HG03565 (cell line): ENCODE data around the gene CCNB1.
"Not testable (repeated sequence)": the region's sequence is repeated elsewhere in the genome, so short reads cannot be mapped to it uniquely, and the experiment has no call there.

Experiments
- ATAC-seq: cut with Tn5 transposase; IDR thresholded peaks from one replicate; pipeline ENCODE4 v1.9.1; 2021; ENCODE audit warnings: mild to moderate bottlenecking, moderate library complexity; ENCODE audit not compliant: unreplicated experiment

The CCNB1 gene

DNA sequence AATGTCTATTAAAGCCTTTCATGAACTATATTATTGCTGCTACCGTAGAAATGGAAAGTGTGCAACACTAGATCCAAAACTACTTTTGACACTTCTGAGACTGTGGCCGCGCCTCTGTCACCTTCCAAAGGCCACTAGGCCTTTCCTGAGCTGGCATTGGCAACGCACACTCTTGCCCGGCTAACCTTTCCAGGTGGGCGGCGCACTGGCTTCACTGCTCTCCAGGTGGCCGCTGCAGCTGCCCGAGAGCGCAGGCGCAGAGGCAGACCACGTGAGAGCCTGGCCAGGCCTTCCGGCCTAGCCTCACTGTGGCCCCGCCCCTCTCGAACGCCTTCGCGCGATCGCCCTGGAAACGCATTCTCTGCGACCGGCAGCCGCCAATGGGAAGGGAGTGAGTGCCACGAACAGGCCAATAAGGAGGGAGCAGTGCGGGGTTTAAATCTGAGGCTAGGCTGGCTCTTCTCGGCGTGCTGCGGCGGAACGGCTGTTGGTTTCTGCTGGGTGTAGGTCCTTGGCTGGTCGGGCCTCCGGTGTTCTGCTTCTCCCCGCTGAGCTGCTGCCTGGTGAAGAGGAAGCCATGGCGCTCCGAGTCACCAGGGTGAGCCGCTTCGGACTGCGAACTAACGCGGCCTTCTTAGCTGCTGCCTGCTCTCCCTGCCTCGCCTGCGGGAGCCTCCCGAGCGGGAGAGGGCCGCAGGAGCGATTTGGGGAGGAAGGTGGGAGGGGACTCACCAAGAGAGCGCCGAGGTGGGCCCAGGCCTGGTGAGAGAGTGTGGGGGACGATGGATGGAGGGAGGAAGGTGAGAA is at the start of gene CCNB1:
TSS of gene CCNB1 (plus strand) at position 465 of the 807 bp plus-strand sequence. CDS start at position 578, 113 bp downstream.
- ATAC-seq: peak; percentile 95

DNA sequence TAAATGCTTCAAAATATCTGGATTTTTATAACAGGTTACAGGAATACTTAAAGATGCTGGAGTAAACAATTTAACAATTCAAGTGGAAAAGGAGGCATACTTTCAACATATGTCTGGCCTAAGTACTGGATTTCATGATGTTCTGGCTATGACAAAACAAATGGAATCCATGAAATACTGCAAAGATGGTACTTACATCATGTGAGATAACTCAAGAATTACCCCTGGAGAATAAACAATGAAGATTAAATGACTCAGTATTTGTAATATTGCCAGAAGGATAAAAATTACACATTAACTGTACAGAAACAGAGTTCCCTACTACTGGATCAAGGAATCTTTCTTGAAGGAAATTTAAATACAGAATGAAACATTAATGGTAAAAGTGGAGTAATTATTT is 37.5 kb upstream of the CCNB1 start:
- ATAC-seq: no peak

DNA sequence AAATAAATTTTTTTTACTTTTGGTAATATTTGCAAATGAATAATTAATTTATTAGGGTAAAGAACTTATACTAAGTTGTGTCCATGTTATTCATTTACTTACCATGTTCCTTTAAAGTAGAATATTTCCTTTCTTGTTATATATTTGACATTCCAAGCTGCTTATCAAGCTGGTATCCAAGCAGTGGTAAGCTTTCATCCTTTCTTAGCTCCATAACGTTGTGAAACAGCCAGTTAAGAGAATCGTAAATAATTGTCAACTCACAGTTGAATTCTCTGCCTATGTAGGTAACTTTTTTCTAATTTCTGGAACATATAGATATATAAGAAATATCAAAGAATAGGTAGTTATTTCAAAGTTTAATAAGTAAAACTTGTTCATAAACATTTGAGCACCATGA is 36.7 kb upstream of the CCNB1 start:
- ATAC-seq: no peak

DNA sequence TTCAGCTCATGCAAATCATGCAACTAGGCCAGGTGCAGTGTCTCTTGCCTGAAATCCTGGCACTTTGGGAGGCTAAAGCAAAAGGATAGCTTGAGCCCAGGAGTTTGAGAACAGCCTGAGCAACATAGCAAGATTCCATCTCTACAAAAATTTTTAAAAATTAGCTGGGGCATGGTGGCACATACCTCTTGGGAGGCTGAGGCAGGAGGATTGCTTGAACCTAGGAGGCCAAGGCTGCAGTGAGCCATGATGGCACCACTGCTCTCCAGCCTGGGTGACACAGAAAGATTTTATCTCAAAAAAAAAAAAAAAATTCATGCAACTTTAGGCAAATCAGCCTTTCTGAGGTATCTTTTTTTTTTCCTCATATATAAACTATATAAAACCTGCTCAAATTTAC is 35.6 kb upstream of the CCNB1 start:
- no peak for ATAC-seq

DNA sequence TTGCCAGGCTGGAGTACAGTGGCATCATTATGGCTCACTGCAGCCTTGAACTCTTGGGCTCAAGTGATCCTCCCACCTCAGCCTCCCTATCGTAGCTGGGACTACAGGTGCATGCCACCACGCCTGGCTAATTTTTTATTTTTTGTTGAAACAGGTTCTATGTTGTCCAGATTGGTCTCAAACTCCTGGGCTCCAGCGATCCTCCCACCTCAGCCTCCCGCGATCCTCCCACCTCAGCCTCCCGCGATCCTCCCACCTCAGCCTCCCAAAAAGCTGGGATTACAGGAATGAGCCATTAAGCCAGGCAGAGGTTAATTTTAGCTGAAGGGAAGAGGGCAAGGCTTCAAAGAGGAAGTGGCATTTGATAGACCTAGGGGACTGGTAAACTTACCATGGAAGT is 32.8 kb upstream of the CCNB1 start:
- ATAC-seq: no peak

DNA sequence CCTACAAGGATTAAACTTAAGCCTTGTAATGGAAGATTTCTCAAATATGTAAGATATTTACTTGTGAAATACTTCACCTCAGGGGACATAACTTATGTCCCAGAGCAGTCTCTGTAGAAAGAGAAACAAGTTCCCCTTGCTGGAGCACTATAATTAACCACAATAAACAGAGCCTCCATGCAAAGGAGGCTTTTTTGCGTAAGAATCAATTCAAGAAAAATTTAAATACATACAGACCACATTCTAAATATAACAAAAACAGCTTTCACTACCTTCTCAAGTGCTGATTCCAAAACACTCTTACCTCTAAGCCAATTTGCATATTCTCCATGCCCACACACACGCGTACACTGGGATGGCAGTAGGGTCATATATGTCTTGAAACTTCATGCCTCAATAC is 30.7 kb upstream of the CCNB1 start:
- ATAC-seq: peak; percentile 85

DNA sequence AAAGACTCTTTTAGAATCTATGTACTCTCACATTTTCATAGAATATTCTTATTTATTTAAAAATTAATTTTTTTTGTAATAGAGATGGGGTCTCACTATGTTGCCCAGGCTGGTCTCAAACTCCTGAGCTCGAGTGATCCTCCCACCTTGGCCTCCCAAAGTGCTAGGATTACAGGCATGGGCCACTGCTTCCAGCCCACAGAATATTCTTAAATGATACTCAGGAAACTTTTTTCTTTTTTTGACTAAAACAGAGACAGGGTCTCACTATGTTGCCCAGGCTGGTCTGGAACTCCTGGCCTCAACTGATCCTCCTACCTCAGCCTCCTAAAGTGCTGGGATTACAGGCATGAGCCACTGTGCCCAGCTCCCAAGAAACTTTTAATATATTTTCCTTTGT is 29.7 kb upstream of the CCNB1 start:
- not testable (repeated sequence) for ATAC-seq

DNA sequence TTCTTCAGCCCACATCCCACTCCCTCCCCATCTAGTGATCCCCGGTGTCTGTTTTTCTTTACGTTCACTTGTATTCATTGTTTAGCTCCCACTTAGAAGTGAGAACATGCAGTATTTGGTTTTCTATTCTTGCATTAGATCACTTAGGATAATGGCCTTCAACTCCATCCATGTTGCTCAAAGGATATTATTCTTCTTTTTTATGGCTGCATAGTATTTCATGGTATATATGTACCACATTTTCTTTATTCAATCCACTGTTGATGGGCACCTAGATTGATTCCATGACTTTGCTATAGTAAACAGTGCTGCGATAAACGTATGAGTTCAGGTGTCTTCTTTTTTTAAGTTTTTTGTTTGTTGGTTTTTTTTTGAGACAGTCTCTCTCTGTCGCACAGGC is 29.1 kb upstream of the CCNB1 start:
- no peak for ATAC-seq

DNA sequence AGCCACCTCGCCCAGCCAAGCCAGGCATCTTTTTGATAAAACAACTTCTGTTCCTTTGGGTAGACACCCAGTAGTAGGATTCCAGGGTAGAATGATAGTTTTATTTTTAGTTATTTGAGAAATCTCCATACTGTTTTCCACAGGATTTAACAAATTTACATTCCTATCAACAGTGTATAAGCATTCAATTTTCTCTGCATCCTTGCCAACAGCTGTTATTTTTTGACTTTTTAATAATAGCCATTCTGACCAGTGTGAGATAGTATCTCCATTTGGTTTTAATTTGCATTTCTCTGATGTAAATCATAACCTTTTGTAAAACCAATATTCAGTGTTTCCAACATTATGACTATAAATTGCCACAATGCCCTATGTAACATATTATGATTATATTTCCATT is 28.2 kb upstream of the CCNB1 start:
- no peak for ATAC-seq

DNA sequence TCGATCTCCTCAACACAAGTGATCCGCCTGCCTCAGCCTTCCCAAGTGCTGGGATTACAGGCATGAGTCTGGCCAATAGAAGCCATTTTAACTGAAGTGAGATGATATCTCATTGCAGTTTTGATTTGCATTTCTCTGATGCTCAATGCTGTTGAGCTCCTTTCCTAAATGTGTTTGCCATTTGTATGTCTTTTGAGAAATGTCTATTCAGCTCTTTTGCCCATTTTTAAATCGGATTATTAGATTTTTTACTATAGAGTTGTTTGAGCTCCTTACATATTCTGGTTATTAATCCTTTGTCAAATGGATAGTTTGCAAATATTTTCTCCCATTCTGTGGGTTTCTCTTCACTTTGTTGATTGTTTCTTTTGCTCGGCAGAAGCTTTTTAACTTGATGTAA is 26.7 kb upstream of the CCNB1 start:
- ATAC-seq: not testable (repeated sequence)

DNA sequence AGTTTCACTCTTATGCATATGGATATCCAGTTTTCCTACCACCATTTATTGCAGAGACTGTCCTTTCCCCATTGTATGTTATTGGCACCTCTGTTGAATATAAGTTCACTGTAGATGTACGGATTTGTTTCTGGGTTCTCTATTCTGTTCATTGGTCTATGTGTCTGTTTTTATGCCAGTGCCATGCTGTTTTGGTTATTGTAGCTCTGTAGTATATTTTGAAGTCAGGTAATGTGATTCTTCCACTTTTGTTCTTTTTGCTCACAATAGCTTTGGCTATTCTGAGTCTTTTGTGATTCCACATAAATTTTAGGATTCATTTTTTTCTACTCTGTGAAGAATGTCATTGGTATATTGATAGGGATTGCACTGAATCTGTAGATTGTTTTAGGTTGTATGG is 26.1 kb upstream of the CCNB1 start:
- no peak for ATAC-seq

DNA sequence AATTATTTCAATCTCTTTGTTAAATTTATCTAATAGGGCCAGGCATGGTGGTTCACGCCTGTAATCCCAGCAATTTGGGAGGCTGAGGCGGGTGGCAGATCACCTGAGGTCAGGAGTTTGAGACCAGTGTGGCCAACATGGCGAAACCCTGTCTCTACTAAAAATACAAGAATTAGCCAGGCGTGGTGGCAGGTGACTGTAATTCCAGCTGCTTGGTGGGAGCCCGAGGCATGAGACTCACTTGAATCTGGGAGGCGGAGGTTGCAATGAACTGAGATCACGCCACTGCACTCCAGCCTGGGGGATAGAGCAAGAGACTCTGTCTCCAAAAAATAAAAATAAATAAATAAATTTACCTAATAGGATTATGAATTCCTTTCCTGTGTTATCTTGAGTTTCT is 18.4 kb upstream of the CCNB1 start:
- not testable (repeated sequence) for ATAC-seq

DNA sequence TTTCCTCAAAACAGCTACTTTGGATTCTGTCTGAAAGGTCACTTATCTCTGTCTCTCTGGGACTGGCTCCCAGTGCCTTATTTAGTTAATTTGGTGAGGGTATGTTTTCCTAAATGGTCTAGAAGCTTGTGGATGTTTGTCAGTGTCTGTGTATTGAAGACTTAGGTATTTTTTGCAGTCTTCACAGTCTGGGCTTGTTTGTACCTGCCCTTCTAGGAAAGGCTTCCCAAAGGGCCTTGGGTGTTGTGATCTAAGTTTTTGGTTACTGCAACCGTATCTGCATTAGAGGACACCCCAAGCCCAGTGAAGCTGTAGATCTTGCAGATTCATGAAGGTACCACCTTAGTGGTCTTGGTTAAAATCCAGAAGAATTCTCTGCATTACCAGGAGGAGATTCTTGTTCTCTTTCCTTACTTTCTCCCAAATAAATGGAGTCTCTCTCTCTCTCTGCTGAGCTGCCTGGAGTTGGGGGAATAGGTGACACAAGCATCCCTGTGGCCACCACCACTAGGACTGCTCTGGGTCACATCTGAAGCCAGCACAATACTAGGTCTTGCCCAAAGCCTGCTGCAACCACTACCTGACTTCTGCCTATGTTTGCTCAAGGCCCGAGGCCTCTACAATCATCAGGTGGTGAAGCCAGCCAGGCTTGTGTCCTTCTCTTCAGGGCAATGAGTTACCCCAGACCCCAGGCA is 17.8 kb upstream of the CCNB1 start:
- no peak for ATAC-seq

DNA sequence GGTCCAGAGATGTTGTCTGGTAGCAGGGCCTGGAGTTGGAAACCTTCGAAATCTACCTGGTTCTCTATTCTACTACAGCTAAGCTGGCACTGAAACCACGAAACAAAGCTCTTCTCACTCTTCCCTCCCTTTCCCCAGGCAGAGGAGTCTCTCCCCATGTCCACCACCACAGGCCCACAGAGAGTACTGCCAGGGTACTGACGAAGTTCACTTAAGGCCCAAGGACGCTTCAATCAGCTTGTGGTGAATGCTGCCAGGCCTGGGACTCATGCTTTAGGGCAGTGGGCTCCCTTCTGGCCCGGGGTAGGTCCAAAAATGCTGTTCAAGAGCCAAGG is 17.3 kb upstream of the CCNB1 start:
- ATAC-seq: no peak

DNA sequence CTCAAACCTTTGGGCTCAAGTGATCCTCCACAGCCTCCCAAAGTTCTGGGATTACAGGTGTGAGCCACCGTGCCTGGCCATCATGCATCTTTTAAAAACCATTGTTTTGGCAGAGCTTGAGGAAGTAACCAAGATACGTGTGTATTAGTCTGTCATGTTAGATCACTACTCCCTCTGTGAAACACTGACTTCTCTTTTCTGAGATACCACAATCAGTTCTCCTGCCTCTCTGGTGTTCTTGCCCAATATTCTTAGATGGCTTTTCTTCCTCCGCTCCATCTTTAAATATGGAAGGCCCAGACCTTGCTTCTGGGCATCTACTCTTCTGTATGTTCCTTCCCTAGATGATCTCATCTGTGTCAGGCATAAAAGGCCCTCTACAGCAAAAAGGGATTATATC is 14.2 kb upstream of the CCNB1 start:
- no peak for ATAC-seq

DNA sequence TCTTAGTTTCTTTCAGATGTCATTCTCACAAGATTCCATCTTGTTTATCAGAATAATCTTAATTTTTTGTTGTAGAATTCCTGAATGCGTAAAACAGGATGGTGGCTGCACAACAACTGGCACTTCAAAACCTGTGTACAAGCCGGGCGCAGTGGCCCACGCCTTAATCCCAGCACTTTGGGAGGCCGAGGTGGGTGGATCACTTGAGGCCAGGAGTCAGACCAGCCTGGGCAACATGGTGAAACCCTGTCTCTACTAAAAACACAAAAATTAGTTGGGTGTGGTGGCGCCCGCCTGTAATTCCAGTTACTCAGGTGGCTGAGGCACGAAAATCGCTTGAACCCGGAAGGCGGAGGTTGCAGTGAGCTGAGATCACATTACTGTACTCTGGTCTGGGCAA is 10.5 kb upstream of the CCNB1 start:
- ATAC-seq: no peak

DNA sequence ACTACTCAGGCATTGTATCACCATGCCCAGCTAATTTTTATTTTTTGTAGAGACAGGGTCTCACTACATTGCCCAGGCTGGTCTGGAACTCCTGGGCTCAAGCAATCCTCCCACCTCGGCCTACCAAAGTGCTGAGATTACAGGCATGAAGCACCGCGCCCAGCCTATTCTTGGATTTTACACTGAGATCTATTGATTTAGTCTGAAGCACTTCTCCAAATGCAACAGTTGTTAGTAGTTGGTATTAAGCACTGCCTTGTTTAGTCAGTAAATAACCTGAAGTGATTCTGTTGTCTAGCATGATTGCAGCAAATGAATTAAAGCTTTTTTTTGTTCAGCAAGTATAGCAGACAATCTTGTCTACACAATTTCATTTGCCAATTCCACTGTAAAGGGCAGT is 8.9 kb upstream of the CCNB1 start:
- ATAC-seq: no peak

DNA sequence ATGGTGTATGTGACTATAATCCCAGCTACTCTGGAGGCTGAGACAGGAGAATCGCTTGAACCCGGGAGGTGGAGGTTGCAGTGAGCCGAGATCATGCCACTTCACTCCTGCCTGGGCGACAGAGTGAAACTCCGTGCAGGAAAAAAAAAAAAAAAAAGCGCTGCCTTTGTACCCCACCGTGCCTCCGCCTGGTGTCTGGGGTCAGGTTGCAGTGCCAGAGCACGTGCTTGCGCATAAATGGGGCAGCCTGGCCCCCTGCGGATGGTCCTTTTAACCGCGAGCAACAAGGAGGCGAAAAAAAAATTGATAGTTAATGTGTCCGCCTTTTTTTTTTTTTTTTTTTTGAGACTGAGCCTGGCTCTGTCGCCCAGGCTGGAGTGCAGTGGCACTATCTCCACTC is 6.3 kb upstream of the CCNB1 start:
- no peak for ATAC-seq

DNA sequence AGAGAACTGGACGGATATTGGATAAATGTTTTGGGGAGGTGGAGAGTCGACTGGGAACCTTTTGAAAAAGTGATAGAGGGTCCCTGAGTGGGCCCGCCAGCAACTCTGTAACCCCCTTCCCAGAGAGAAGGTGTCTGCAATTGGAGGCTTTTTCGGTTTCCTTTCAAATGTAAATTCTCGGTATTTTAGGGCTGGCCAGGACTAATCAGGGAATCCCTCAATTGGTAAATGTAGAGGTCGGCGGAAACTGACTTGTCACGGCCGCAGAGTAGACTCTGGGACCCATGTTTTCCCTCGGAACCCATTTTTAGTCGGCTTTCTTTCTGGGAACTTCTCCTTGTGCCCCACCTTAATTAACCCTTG is 524 bp downstream of the CCNB1 start:
- ATAC-seq: no peak

DNA sequence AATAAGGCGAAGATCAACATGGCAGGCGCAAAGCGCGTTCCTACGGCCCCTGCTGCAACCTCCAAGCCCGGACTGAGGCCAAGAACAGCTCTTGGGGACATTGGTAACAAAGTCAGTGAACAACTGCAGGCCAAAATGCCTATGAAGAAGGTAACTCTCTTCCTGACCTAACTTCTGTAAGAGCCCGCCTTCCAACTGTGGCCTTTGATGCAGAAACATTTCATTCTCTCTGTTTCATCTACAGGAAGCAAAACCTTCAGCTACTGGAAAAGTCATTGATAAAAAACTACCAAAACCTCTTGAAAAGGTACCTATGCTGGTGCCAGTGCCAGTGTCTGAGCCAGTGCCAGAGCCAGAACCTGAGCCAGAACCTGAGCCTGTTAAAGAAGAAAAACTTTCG is 979 bp downstream of the CCNB1 start:
- ATAC-seq: no peak

DNA sequence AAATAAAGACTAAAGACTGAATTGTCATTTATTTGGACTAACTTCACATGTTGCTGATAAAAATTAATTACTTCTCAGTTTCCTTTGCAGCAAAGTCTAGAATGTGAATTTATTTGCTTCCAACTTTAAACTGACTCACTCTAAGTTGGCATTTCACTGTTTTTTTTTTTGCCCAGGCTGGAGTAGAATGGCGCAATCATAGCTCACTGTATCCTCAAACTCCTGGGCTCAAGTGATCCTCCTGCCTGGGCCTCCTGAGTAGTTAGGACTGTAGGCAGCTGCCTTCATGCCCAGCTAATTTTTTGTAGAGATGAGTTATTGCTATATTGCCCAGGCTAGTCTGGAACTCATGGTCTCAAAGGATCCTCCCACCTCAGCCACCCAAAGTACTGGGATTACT is 3.5 kb downstream of the CCNB1 start:
- ATAC-seq: no peak

DNA sequence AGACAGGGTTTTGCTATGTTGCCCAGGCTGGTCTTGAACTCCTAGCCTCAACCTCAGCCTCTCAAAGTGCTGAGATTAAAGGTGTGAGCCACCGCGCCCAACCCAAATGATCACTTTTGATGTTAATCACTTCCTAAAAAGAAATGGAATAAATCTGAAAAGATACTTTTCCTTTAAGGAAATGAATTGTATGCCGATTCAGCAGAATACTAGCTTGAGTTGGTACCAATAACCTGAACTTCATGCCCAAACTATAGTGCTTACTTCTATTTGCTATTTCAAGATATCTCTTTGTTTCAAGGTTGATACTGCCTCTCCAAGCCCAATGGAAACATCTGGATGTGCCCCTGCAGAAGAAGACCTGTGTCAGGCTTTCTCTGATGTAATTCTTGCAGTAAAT is 4.0 kb downstream of the CCNB1 start:
- no peak for ATAC-seq
